MV-4-11 (cell line): ENCODE measurements around the gene MEIOB.
"Not testable (repeated sequence)": the region's sequence is repeated elsewhere in the genome, so short reads cannot be mapped to it uniquely, and the experiment has no call there.

Source experiments
- DNase-seq: peaks from one replicate; lab custom pipeline; 2025; lab: John Stamatoyannopoulos, UW

The MEIOB gene

DNA sequence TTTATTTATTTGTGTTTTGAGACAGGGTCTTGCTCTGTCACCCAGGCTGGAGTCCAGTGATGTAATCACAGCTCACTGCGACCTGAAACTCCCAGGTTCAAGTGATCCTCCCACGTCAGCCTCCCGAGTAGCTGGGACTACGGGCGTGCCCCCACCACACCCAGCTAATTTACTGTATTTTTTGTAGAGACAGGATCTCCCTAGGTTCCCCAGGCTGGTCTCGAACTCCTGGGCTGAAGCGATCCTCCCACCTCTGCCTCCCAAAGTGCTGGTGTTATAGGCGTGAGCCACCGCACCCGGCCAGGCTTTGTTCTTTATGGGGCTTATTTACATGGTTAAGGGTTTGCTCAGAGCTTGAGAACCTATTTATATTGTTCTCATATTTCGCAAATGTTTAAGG, 5.8 kb upstream of the MEIOB start:
- peak; percentile 14 for DNase-seq

DNA sequence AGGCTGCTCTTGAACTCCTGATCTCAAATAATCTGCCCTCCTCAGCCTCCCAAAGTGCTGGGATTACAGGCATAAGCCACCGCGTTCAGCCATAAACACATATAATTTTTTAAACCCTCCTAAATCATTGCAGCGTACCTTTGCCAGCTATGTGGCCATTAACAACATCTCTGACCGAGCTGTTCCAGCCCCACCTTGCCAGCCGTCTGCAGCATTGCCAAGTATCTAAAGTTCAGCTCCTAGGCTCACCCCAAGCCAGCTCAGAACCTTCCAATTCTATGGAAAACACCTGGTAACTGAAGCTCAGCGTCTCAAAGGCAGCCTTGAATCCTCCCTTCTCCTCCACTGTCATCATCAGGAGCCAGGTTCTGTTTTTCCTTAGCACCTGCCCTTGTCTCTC, 5.1 kb upstream of the MEIOB start:
- DNase-seq: no peak

DNA sequence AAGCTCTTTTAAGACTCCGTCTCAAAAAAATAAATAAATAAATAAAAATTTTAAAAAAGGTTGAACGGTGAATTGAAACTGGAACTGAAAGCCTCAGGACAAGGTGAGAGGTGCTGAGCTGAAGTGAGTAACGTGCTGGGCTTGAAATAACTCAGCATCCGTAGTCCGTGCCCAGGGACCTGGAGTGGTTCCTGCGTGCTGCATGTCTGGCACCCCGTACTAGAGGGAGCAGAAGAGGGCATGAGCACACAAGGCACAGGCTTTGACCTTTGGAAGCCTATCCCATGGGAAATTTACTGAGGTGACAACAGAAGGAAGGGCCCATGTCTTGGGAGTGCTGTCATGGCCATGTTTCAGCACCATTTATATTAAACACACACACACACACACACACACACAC, 4.5 kb upstream of the MEIOB start:
- no peak for DNase-seq

DNA sequence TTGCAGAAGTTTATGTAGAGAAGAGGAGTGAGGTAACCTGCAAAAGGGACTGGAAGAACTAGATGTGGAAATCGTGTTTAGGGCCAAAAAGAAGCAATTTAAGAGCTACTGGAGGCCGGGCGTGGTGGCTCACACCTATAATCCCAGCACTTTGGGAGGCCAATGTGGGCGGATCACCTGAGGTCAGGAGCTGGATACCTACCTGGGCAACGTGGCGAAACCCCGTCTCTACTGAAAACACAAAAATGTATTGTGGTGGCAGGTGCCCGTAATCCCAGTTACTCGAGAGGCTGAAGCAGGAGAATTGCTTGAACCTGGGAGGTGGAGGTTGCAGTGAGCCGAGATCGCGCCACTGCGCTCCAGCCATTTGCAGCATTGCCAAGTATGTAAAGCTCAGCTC, 4.1 kb upstream of the MEIOB start:
- not testable (repeated sequence) for DNase-seq

DNA sequence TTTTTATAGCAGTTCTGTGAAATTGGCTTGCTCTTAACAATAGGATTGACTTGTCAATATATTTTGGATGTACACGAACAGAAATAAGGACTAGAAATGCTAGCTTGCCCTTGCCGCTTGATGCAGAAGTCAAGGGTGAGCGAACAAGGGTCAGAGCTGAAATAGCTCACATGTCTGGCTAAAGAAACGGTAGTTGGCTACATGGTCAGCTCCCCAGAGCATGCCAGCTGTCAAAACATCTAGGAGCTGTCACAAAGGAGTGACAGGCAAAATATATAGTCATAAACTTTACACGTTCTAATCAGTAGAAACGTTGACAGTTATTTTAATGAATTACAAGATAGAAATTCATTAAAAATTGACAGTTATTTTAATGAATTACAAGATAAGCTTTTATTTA, 2.9 kb upstream of the MEIOB start:
- no peak for DNase-seq

DNA sequence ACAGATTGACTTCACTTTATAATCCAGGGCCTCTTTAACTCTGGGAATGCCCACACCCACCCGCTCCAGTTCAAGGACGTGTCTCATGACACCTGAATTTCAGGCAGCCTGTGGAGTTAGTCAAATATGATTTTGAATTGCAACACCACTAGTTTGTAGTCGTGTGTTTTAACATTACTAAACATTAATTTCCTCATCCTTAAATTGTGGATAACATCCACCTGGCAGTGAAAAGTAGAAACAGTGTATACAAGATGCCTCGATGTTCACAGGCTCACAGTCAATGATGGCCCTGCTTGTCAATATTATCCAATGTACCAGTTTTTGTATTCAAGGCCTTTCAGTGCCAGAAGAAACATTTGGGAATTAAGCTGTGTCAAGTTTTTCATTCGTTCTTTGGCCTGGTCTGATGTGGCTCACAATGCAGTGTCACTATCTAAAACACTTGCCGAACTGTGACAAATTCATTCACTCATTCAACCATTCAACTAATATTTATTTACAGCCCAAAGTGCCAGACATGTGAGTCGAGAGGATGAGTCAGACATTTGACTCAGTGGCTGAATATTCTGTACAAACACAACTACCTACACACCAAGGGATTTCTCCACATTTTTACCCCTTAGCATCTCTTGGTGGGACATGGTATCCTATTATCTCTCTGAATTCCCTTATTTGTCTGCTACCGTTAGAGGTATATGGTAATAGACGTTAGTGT, 1.4 kb downstream of the MEIOB start:
- no peak for DNase-seq

DNA sequence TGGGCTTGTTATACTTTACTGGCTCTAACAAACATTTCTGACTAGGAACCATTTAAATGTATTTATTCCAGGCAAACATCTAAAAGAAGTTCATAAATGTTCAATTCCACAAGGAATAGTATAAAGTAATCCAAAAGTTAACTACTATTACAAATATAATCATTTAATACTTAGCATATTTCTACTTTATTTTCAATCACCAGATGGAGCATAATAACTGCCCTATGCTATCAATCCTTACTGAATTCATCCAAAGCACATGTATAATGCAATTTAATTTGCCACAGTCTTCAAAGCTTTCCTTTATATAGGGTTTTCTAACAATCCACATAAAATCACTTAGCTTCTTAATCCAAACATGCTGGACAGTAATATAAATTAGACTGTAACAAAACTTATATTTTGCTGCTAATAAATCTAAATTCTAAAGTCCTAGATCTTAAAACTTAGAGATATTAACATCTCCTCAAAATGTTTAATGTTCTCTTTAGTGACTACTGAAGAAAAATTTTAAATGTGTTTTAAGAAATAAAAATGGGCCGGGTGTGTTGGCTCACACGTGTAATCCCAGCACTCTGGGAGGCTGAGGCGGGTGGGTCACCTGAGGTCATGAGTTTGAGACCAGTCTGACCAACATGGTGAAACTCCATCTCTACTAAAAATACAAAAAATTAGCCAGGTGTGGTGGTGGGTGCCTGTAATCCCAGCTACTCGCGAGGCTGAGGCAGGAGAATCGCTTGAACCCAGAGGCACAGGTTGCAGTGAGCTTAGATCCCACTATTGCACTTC, 5.9 kb downstream of the MEIOB start:
- DNase-seq: peak; percentile 4

DNA sequence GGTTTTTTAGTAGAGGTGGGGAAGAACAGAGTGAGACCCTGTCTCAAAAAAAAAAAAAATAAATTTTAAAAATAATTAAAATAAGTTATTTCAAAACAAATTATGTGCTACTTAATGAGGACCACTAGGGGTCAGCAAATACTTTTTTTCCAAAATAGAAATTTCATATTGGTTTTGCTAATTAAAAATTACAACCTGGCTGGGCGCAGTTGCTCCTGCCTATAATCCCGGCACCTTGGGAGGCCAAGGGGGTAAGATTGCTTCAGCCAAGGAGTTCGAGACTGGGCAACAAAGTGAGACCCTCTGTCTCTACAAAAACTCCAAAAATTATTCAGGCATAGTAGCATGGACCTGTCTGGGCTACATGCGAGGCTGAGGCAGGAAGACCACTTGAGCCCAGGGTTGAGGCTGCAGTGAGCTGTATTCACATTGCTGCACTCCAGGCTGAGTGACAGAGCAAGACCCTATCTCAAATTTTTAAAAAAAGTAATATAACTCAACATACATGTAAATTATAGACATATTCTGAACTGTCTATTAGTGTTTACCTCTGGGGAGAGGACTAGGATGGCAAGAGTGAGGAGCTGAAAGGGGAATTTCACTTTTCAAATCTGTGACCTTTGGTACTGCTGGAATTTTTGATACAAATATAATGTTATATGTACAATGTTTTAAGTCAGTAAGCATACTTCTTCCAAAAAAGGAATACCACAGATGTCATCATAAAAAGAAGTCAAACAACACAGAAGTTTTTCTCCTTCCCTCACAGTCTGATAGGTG, 8.1 kb downstream of the MEIOB start:
- DNase-seq: no peak

DNA sequence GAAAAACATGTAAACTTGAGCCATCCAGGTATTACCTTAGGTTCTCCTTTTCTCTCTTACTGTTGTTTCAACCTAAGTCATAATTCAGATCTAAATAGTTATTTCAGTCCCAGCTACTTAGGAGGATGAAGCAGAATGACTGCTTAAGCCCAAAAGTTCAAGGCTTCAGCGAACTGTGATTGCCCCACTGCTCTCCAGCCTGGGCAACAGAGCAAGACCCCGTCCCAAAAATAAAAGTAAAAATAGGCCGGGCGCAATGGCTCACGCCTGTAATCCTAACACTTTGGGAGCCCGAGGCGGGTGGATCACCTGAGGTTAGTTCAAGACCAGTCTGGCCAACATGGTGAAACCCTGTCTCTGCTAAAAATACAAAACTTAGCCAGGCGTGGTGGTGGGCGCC, 9.6 kb downstream of the MEIOB start:
- no peak for DNase-seq

DNA sequence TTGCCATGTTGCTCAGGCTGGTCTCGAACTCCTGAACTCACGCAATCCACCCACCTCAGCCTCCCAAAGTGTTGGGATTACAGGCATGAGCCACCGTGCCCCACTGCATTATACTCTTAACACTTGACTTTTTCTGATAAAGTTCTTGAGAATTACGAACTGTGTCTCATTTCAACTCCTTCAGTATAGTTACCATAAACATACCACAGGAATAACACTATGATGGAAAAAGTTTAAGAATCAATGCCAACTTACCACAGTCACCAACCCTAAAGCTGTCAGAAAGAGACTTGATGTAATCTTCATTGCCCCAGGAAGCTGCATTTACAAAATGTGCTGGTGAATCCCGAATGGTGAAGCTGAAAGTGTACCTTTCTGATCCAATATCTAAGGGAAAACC, 10.2 kb downstream of the MEIOB start:
- no peak for DNase-seq

DNA sequence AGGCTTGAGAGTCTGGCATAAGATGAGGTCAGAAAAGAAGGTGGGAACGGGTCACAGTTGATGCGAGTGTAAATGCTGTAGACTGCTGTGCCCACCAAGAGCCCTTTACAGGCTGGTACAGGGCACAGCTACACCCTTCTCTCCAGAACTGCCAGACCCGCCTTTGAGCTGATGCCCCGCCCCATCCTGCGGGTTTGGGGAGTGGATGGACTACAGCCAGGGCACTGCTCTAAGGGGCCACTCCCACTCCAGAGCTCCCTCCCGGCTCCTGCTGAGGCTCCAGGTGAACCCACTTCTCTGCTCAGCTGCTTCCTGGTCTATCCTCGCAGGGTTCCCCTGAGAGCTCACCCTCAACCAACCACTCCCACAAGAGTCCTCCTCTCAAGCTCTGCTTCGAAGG, 12.3 kb downstream of the MEIOB start:
- no peak for DNase-seq

DNA sequence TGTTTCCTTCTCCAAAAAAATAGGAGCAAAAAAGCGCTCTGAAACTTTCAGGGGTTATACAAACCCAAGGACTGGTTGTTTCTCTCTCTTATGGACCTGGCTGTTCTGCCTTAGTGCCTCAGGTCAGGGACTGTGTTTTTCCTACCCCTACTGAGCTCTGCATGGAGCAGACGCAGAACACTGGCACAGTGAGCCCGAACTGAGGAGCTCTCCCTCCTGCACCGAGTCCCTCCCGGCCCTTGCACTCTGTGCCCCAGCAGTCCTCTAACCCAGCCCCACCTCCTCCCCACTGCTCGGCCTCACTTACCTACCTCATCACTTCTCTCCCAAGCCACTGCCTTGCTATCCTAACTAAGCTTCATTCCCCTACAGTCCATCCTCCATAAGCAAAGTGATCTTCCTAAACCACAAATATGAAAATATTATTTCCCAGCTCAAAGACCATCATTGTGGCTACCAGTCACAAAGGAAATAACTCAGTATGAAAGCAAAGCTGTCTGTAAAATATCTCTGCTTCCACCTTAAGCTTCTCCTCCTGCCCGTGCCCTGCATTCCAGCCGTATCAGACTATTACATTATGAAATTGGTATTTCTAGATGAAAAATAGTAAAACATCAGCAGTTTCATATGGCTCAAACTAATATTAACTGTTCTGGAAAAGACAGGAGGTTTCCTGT, 13.6 kb downstream of the MEIOB start:
- DNase-seq: no peak

DNA sequence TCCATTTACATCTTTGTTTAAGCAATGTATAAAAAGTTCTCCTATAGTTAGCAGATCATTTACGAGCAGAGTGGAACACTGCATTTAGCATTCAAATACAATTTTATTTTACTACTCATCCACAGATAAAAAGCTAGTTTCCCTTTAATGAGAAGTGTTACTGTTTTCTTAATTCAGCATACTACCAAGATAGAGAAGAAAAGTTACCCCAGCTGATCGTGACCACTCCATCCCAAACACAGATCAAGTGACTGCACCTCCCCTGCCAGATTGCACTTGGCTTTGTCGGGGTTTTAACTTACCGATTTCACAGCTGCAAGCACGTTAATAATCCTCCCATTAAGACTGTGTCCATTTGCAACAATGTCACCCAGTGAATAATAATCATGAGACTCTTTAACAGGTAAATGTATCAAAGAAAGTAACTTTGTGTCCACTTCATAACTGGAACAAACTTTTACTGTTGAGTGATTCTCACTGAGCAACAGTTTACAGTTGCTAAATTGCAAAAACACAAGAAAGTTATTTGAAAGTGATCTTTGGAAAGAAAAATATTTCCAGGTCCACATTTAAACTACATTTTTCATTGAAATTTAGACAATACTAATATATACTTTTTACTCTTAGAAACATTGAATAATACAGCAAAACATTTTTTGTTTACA, 14.4 kb downstream of the MEIOB start:
- DNase-seq: no peak

DNA sequence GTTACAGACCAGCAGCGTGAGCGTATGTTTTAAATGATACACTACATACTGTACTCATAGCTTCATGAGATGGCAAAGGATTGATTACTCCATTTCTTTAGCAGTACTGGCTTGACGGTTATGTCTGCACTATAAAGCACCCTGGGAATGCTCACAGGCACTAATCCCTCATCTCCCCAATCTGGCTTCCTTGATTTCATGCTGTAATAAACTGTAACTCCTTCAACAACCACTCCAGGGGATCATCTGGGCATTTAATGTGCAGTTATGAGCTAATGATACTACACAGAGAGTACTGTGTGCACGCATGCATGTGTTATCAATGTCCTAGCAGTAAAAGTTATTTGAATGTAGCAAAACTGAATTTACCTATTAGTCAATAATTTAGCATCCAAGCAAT, 20.2 kb downstream of the MEIOB start:
- DNase-seq: no peak

DNA sequence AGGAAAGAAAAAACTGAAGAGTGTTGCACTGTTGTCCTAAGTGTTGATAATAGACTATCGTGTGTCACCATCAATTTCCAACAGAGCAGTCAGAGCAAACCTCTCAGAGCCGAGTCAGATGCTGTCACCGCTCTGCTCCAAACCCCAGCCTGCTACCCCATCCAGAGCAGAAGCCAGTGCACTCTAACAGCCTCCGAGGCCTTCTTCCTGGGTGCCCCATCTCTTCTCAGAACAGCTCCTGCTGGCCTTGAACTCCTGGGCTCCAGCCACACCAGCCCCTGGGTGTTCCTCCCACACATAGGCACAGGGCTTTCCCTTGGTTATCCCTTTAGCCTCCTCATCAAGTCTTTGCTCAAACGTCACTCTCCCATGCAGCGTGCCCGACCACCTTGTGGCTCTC, 21.0 kb downstream of the MEIOB start:
- no peak for DNase-seq

DNA sequence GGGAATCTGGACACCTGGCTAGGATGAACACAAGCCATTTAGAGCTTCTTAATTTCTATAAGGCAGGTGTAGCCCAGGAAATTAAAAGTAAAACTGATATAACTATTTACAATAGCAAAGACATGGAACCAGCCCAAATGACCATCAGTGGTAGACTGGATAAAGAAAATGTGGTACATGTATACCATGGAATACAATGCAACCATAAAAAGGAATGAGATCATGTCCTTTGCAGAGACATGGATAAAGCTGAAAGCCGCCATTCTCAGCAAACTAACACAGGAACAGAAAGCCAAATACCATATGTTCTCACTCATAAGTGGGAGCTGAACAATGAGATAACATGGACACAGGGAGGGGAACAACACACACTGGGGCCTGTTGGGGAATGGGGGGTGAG, 25.5 kb downstream of the MEIOB start:
- DNase-seq: no peak

DNA sequence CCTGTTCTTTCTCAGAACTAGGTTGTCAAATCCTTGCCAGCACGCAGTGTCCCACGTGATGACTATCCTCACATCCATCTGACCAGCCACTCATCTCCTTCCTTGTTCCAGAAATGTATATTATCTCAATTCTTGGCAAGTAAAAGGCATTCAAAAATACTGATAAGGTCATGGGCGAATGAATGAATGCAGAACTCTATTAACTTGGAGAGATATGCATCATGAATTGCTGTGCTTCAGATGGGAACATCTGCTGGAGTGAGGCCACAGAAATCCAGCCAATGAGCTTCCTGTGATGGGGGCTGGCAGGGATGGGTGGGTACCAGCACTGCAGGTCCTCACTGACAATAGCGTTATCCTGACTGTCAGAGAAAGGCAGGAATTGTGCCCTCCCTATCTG, 26.0 kb downstream of the MEIOB start:
- no peak for DNase-seq

DNA sequence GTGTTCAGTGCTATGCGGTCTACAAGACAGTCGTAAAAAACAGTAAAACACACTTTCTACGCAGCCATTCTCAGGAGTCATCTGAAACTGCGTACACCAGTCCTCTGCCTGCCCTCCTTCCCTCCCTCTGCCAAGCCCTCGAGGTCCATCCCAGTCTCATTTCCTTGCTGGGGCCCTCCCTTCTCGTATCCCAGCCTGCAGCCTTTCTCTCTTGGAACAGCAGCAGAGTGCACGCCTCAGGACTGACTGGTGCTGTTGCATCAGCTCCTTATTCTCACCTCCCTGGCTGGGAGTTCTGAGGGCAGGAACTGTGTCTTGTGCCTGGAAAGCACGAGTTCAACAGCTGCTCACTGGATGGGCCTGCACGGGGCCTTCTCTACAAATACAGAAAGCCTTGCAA, 32.4 kb downstream of the MEIOB start:
- no peak for DNase-seq

DNA sequence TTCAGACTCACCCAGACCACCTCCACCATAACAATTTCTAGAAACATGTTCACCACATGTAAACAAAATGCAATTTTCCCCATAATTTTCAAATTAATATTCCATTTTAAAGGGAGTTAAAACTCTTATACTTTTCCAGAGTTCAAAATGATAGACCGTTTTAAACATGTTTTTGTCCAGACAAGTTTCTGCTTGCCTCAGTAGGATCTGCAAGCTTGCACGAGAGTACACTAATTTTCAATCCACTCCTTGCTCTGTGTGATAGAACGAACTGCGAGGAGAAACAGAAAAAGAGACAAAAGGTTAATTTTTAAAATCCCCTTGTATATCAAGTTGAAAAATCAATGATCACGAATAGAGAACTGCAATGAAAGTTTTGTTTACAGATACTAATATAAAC, 37.9 kb downstream of the MEIOB start:
- no peak for DNase-seq

DNA sequence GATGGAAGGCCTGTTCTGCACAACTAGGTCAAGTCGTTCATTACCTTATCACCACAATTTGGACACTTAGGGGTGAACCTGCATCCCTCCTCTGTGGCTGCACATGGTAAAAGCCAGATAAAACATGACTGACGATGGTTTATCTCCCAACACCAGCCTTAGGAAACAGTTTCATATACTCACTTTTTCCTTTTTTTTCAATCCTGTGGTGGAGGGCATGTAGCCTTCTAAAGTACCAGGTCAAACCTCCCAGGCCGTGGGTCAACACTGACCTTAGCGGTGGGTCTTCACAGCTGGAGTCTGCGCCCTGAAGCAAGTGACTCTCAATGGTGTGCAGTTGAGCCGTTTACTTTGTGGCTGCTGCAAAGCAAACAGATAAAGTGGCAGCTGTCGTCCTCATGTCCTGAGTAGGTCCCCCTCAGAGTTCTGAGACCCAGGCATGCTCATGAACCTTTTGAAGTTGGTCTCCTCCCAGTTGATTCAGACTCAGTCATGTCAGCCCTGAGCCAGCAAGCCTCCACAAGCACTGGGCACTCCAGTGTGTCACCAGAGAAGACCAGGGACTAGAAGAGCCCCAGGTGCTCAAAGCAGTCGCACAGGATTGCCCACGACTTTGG, 39.0 kb downstream of the MEIOB start:
- no peak for DNase-seq
